K562 (cell line): ENCODE results near the gene C5orf22. TPM values are rescaled to one million over a fixed set of nuclear protein-coding genes. Genes with fewer than 3 reads are reported as not detected.

Source experiments
- ATAC-seq: fragments of 200-7000 bp; cut with Tn5 transposase; 3 replicates; pipeline ENCODE4 v1.9.1; 2020; ENCODE audit warnings: moderate library complexity
- BruUV-seq: library from RNA; stranded (reverse); fragments of 400-500 nt; replicated peaks from 2 replicates; lab custom pipeline; 2021; lab: Mats Ljungman, UMichigan
- CTCF ChIA-PET: fragments of 300-600 bp; formaldehyde crosslinking; extraction: SDS; loops from one replicate; lab custom pipeline; 2021; ENCODE audit warnings: low intra/inter-chr PET ratio; lab: Yijun Ruan, JAX
- POLR2A ChIA-PET: fragments of 300-600, 350-650 bp; sonication (Branson Sonifier 250); formaldehyde crosslinking; extraction: SDS; loops from one replicate; lab custom pipeline; 2021; ENCODE audit warnings: antibody characterized with exemption, inconsistent platforms; lab: Yijun Ruan, JAX
- DNase-seq, 4 experiments: peaks; one replicate each; pipeline versions ENCODE4 v3.0.0 to v3.0.0-alpha.2; 2011 to 2018; ENCODE audit warnings: low spot score in 3 of 4, mixed read lengths in 3 of 4; ENCODE audit errors: extremely low read depth in 1 of 4
- FAIRE-seq: peaks from 2 replicates; lab custom pipeline; 2011; peaks lifted over from hg19 to GRCh38; lab: Jason Lieb, UNC
- H2AFZ ChIP-seq: 2 replicates; pipeline ENCODE4 v1.6.0; 2011; ENCODE audit warnings: low read depth, low read length, control low read depth, inconsistent platforms
- H3K27ac ChIP-seq: fragments of 200-600 bp; 3 replicates; pipeline ENCODE4 v1.8.0; 2011; ENCODE audit warnings: low read depth, mild to moderate bottlenecking, control low read depth, inconsistent platforms, low read length, moderate library complexity, mixed read lengths; ENCODE audit errors: extremely low read depth
- H3K27me3 ChIP-seq, 2 experiments: fragments of 300-600 bp in 1 of 2; 2 replicates in 1 of 2; 3 replicates in 1 of 2; pipeline versions ENCODE4 v1.6.0 to v1.8.0; 2011; ENCODE audit warnings: inconsistent platforms in 2 of 2, low read length in 2 of 2, mild to moderate bottlenecking in 1 of 2, mixed read lengths in 1 of 2, moderate library complexity in 1 of 2; ENCODE audit not compliant: control insufficient read depth in 2 of 2, insufficient read depth in 2 of 2
- H3K36me3 ChIP-seq: fragments of 300-600 bp; 3 replicates; pipeline ENCODE4 v1.8.0; 2011; ENCODE audit warnings: mild to moderate bottlenecking, low read length, inconsistent platforms; ENCODE audit not compliant: control insufficient read depth, insufficient read depth
- H3K4me1 ChIP-seq, 2 experiments: fragments of 200-600 bp in 1 of 2; replicated peaks in 1 of 2; 2 replicates in 1 of 2; 3 replicates in 1 of 2; pipeline versions ENCODE4 v1.5.1 to v1.8.0; 2011; ENCODE audit warnings: inconsistent platforms in 2 of 2, low read length in 2 of 2, mild to moderate bottlenecking in 1 of 2, mixed read lengths in 1 of 2, moderate library complexity in 1 of 2; ENCODE audit not compliant: control insufficient read depth in 2 of 2, insufficient read depth in 2 of 2
- H3K4me2 ChIP-seq: 2 replicates; pipeline ENCODE4 v1.6.1; 2011; ENCODE audit warnings: low read length, control low read depth, inconsistent platforms, mixed read lengths; ENCODE audit not compliant: insufficient read depth
- H3K4me3 ChIP-seq: fragments of 200-600 bp; sonication (generic), shearing (Covaris generic); 2 replicates; pipeline ENCODE4 v1.5.1; 2016; ENCODE audit warnings: control low read depth, inconsistent platforms
- H3K79me2 ChIP-seq: fragments of 200-600 bp; 3 replicates; pipeline ENCODE4 v1.8.0; 2011; ENCODE audit warnings: low read length, inconsistent platforms; ENCODE audit not compliant: control insufficient read depth, insufficient read depth
- H3K9ac ChIP-seq, 2 experiments: 2 replicates each; pipeline versions ENCODE4 v1.6.0 to v1.6.1; 2011; ENCODE audit warnings: low read depth in 2 of 2, low read length in 2 of 2, control low read depth in 1 of 2, inconsistent platforms in 1 of 2, mild to moderate bottlenecking in 1 of 2, mixed read lengths in 1 of 2; ENCODE audit not compliant: insufficient read depth in 1 of 2
- H3K9me1 ChIP-seq: one replicate; pipeline ENCODE4 v1.6.0; 2011; ENCODE audit warnings: inconsistent platforms, mild to moderate bottlenecking, low read length, moderate library complexity; ENCODE audit not compliant: control insufficient read depth, insufficient read depth
- H3K9me3 ChIP-seq: replicated peaks from 2 replicates; pipeline ENCODE4 v1.5.1; 2011; ENCODE audit warnings: low read depth, low read length, inconsistent platforms; ENCODE audit not compliant: control insufficient read depth, insufficient read depth
- H4K20me1 ChIP-seq: replicated peaks from 2 replicates; pipeline ENCODE4 v1.6.1; 2011; ENCODE audit warnings: low read length, inconsistent platforms, mixed read lengths; ENCODE audit not compliant: control insufficient read depth, insufficient read depth
- BCLAF1 ChIP-seq, 2 experiments: fragments of 450-650 bp in 1 of 2; IDR thresholded peaks; 2 replicates each; pipeline ENCODE4 v1.6.1; 2011 to 2017; ENCODE audit warnings: low read depth in 2 of 2, antibody characterized with exemption in 1 of 2, borderline replicate concordance in 1 of 2, low read length in 1 of 2, mild to moderate bottlenecking in 1 of 2, mixed read lengths in 1 of 2; ENCODE audit not compliant: control insufficient read depth in 1 of 2
- FIP1L1 ChIP-seq: fragments of 200-400 bp; formaldehyde crosslinking; IDR thresholded peaks from 2 replicates; pipeline ENCODE4 v1.6.1; 2018; ENCODE audit warnings: mild to moderate bottlenecking, low read depth, low read length; ENCODE audit not compliant: poor library complexity, severe bottlenecking
- GATAD2B ChIP-seq: fragments of 450-650 bp; IDR thresholded peaks from 2 replicates; pipeline ENCODE4 v1.6.1; 2017; ENCODE audit warnings: mild to moderate bottlenecking, borderline replicate concordance
- KLF10 ChIP-seq: fragments of 250-450 bp; sonication (Bioruptor Pico); IDR thresholded peaks from 2 replicates; pipeline ENCODE4 v1.6.1; 2021; ENCODE audit warnings: matching md5 sums
- MBD1 ChIP-seq: fragments of 250-450 bp; sonication (Bioruptor Pico); IDR thresholded peaks from 2 replicates; pipeline ENCODE4 v1.8.0; 2022; ENCODE audit warnings: inconsistent platforms
- NUFIP1 ChIP-seq: fragments of 450-650 bp; IDR thresholded peaks from 2 replicates; pipeline ENCODE4 v1.6.1; 2018; ENCODE audit not compliant: partially characterized antibody
- PHF21A ChIP-seq: fragments of 450-650 bp; IDR thresholded peaks from 2 replicates; pipeline ENCODE4 v1.6.1; 2017; ENCODE audit warnings: low read depth, borderline replicate concordance
- TAF9B ChIP-seq: fragments of 450-650 bp; IDR thresholded peaks from 2 replicates; pipeline ENCODE4 v1.6.1; 2018; ENCODE audit warnings: mild to moderate bottlenecking; ENCODE audit not compliant: partially characterized antibody
- ZNF12 ChIP-seq: sonication (generic); formaldehyde crosslinking; IDR thresholded peaks from 2 replicates; pipeline ENCODE4 v1.4.0; 2020; ENCODE audit warnings: mild to moderate bottlenecking, missing genetic modification reagents
- ZNF764 ChIP-seq: fragments of 250-450 bp; sonication (Bioruptor Pico); IDR thresholded peaks from 2 replicates; pipeline ENCODE4 v1.4.0; 2020; ENCODE audit warnings: low read depth, mild to moderate bottlenecking, moderate library complexity
- WGBS: fragments of 100-300 bp; shearing (Covaris generic); methylation state at CpG from one replicate; pipeline ENCODE4 v1.1.6; 2016; ENCODE audit warnings: low coverage, mixed read lengths; ENCODE audit not compliant: insufficient coverage; ENCODE audit errors: missing lambda C conversion rate; 5-methylcytosine and 5-hydroxymethylcytosine counted together
- in situ Hi-C: fragments of 300-500 bp; cut with MboI; formaldehyde crosslinking; loops from 4 replicates; pipeline ENCODE4 v1.15.0; 2018; ENCODE audit warnings: inconsistent platforms, mixed read lengths
- intact Hi-C: fragments of 100-400 bp; cut with micrococcal nuclease; formaldehyde crosslinking; loops from 2 replicates; pipeline ENCODE4 v1.14.2; 2022
- polyA plus RNA-seq, 8 experiments: library from polyadenylated mRNA; depleted of rRNA in 4 of 8; stranded (reverse) in 5 of 8; unstranded in 3 of 8; fragments of >200 nt; fragmentation: Nextera tagmentation in 2 of 8; fragmentation: Illumina TruSeq in 1 of 8; extraction: Ambion mirVana in 2 of 8; extraction: Trizol in 1 of 8; gene quantifications; 2 replicates each; pipeline versions ENCODE4 v1.2.1 to v1.2.3, GENCODE V29; 2011 to 2014; ENCODE audit warnings: inconsistent platforms in 1 of 8, missing spikeins in 1 of 8
- total RNA-seq, 7 experiments: library from RNA; depleted of rRNA in 6 of 7; stranded (reverse); fragments of >200 nt in 6 of 7; fragmentation: Illumina TruSeq in 2 of 7; extraction: Trizol in 2 of 7; gene quantifications; 2 replicates each; pipeline versions ENCODE4 v1.2.1 to v1.2.3, GENCODE V29; 2011 to 2021; ENCODE audit warnings: low replicate concordance in 1 of 7

Gene C5orf22
- total and polyA plus RNA-seq, 9 of the 15 experiments (the other 6 are each of a cell fraction or from before 2014, with no cell fraction given): 22.7 to 56.7 (median 39.3) TPM

- no peak for ATAC-seq
- in situ Hi-C loops (loop anchor here (25.0 kb wide), 1 partner anchor 1019 kb away; no protein-coding TSS in a partner anchor), intact Hi-C loops (loop anchor here (2.0 kb wide), 1 partner anchor 21 kb away; no protein-coding TSS in a partner anchor)
- no peak overlapping the region for H3K4me3 ChIP-seq
- no peak overlapping the region for H2AFZ ChIP-seq
- DNase-seq: no peak
- FAIRE-seq: no peak
- H3K36me3 ChIP-seq: no peaks in the 10 kb centered on the region
- ChIA-PET CTCF (interaction anchor here (0.6 kb wide), 1 partner anchor 220 kb away, joined by 3 read pairs; no protein-coding TSS in a partner anchor), POLR2A (no interaction called here)
- no peaks in the 10 kb centered on the region for H3K4me1 ChIP-seq
- TF ChIP-seq KLF10 (CRISPR knock-in tag): no peak
- no peak for TF ChIP-seq GATAD2B
- no peak for TF ChIP-seq MBD1
- no peak for TF ChIP-seq PHF21A
- TF ChIP-seq TAF9B: no peak
- TF ChIP-seq ZNF764 (CRISPR knock-in tag): no peak
- no peak for TF ChIP-seq ZNF12 (CRISPR knock-in tag)
- no peak for TF ChIP-seq BCLAF1 (IDR thresholded peaks at IDR 0.05; ENCODE audit: borderline replicate concordance in 1 of 2, control insufficient read depth in 1 of 2, low read depth in 2 of 2, low read length in 1 of 2)
- no peak for TF ChIP-seq NUFIP1
- no peak for TF ChIP-seq FIP1L1
- H3K9ac ChIP-seq: no peak overlapping the region
- WGBS: 0% methylated on average over 3 of the region's 3 CpGs
- H4K20me1 ChIP-seq: no peaks in the 10 kb centered on the region
- H3K9me1 ChIP-seq: no peaks in the 10 kb centered on the region
- no peak overlapping the region for H3K4me2 ChIP-seq
- BruUV-seq: no TSS peak
- no peaks in the 10 kb centered on the region for H3K79me2 ChIP-seq
- H3K27ac ChIP-seq: no peak overlapping the region
- no peaks in the 10 kb centered on the region for H3K9me3 ChIP-seq
- peaks cover 20 to 25% of the 10 kb centered on the region in 2 experiments; a peak in 4 of 5 replicates for H3K27me3 ChIP-seq
Observed at GRCh38 chr5:31593665-31594064, 61.6 kb downstream of the C5orf22 start.
